Ovary (tissue), 9 donors: ENCODE data around the gene UNCX. TPM values are rescaled to one million over a fixed set of nuclear protein-coding genes. Genes with fewer than 3 reads are reported as not detected.

Experiments
- DNase-seq, 5 donors: peaks; one replicate each; pipeline ENCODE4 v3.0.0-alpha.2; 2019 to 2020
- H3K27ac ChIP-seq, 2 donors: fragments of 200-600 bp; one replicate each; pipeline versions ENCODE4 v1.5.1 to v1.8.0; 2019 to 2022
- H3K27me3 ChIP-seq: fragments of 200-600 bp; one replicate; pipeline ENCODE4 v1.8.0; 2022
- H3K36me3 ChIP-seq: fragments of 200-600 bp; sonication (generic); one replicate; pipeline ENCODE4 v1.5.1; 2019
- H3K4me1 ChIP-seq: one replicate; pipeline ENCODE4 v1.8.1; 2013; ENCODE audit warnings: mild to moderate bottlenecking, moderate library complexity; ENCODE audit not compliant: insufficient read depth
- H3K4me3 ChIP-seq: fragments of 200-600 bp; sonication (generic); one replicate; pipeline ENCODE4 v1.5.1; 2017
- H3K9me3 ChIP-seq, 2 donors: fragments of 200-600 bp in 1 of 2; sonication (generic) in 1 of 2; one replicate each; pipeline versions ENCODE4 v1.5.1 to v1.8.1; 2013 to 2019; ENCODE audit warnings: mild to moderate bottlenecking in 1 of 2, moderate library complexity in 1 of 2
- EP300 ChIP-seq: sonication (generic); formaldehyde crosslinking; IDR thresholded peaks from one replicate; pipeline ENCODE4 v1.6.1; 2017; ENCODE audit warnings: antibody characterized with exemption
- POLR2A ChIP-seq: fragments of 450-650 bp; IDR thresholded peaks from one replicate; pipeline ENCODE4 v1.6.1; 2017; ENCODE audit warnings: antibody characterized with exemption, mild to moderate bottlenecking, moderate library complexity
- WGBS, 3 donors: extraction: QIAGEN DNeasy Blood & Tissue Kit in 1 of 3; methylation state at CpG; one replicate each; pipeline versions ENCODE4 v1.1.5 to v1.1.7; 2013 to 2017; 5-methylcytosine and 5-hydroxymethylcytosine counted together
- intact Hi-C, 4 donors: fragments of 100-400 bp; cut with DNase I; formaldehyde crosslinking; loops; one replicate each; pipeline versions ENCODE4 v1.11.0 to v1.15.1; 2022 to 2023
- polyA plus RNA-seq, 2 donors: library from polyadenylated mRNA; stranded (reverse); fragments of 200-250 nt in 1 of 2; fragments of 350-450 nt in 1 of 2; fragmentation: Illumina TruSeq in 1 of 2; extraction: RNeasy Lipid Tissue Mini Kit (QIAGEN cat#74804) in 1 of 2; gene quantifications; one replicate each; pipeline ENCODE4 v1.2.3, GENCODE V29; 2013 to 2014
- total RNA-seq, 7 donors: library from RNA; depleted of rRNA in 2 of 7; stranded (reverse); fragments of >200 nt in 2 of 7; fragmentation: NEBNext Ultra II Directional in 3 of 7; extraction: Animal tissue kit (Norgen Biotek cat#: 25700) in 3 of 7; gene quantifications; one replicate each; pipeline versions ENCODE4 v1.1.0 to v1.2.4, GENCODE V29; 2016 to 2023
- TF ChIP-seq, protein P1 (sequence below), 3 donors: fragments of 450-650 bp in 2 of 3; fragments of 200-600 bp in 1 of 3; IDR thresholded peaks; one replicate each; pipeline versions ENCODE4 v1.5.1 to v1.8.0; 2016 to 2022; ENCODE audit warnings: antibody characterized with exemption in 3 of 3, mild to moderate bottlenecking in 1 of 3
- donor health status: DM: no; HTN: no; CAD: no; lungs with moderate emphysema.
- donor health status: DM: no; HTN: no; CAD: no.
- donor health status: Bipolar disorder and iron deficiency.
- donor health status: DM: yes; HTN: yes; CAD: no.
- donor health status: DM: no; HTN: no; CAD: no.
- donor health status: DM: yes; HTN: yes; CAD: no.

The UNCX gene
- total and polyA plus RNA-seq, 9 donors: not detected

DNA sequence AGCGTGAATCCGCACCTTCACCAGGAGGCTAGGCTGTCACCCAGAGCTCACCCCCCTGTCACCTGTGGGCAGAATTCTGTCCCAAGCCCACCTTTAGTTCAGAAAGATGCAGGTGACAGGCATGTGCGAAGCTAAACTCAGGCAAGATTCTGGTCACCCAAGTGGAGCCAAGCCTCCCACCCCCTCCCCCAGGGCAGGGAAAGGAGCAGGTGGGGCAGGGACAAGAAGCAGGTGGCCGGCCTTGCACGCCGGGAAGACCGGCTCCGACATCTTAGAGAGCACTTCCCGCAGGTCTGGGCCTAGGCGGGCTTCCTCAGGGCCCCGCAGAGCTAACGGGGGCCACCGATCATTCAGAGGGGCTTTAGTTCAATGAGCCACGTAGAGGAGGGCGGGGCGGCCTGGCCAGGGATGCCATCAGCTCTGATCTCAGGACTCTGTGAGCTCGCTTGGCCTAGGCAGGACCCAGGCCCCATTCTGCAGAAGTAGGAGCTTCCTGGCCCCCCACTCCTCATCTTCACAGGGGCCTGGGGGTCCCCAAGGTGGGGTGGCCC lies 19.9 kb downstream of the UNCX start:
- no peak for DNase-seq
- Histone ChIP-seq H3K27ac (no peak overlapping the region), H3K4me3 (no peak overlapping the region), H3K27me3 (peaks cover 2% of the 10 kb centered on the region), H3K36me3 (no peaks in the 10 kb centered on the region), H3K9me3 (no peaks in the 10 kb centered on the region), H3K4me1 (peaks cover 3% of the 10 kb centered on the region)
- WGBS, 3 donors: 77 to 88% (median 80%) methylated on average over 17 of the region's 17 CpGs
- intact Hi-C loops: no loop called here
- TF ChIP-seq EP300: no peak
- TF ChIP-seq, protein P1, sequence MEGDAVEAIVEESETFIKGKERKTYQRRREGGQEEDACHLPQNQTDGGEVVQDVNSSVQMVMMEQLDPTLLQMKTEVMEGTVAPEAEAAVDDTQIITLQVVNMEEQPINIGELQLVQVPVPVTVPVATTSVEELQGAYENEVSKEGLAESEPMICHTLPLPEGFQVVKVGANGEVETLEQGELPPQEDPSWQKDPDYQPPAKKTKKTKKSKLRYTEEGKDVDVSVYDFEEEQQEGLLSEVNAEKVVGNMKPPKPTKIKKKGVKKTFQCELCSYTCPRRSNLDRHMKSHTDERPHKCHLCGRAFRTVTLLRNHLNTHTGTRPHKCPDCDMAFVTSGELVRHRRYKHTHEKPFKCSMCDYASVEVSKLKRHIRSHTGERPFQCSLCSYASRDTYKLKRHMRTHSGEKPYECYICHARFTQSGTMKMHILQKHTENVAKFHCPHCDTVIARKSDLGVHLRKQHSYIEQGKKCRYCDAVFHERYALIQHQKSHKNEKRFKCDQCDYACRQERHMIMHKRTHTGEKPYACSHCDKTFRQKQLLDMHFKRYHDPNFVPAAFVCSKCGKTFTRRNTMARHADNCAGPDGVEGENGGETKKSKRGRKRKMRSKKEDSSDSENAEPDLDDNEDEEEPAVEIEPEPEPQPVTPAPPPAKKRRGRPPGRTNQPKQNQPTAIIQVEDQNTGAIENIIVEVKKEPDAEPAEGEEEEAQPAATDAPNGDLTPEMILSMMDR (IDR thresholded peaks at IDR 0.05): no peak
- no peak for TF ChIP-seq POLR2A

DNA sequence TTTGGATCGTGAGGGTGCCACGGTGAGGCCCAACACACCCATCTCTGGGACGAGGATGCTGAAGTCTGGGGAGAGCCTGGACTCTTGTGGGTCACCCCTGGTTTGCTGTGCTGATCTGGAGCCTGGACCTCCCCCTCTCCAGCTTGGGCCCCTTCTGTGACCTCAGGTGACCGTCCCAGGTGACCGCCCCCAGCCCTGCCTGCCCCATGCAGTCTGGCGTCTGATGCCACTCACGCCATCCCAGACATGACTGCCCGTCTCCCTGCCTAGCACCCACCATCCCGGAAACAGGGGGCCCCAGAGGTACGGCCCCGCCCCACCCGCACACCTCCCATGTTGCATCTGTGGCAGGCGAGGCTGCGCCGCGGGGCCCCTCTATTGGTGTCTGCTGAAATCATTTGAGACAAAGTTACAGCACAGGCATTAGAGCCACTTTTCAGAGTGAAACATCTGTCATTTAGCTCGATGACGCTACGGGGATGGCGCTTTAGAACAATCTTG lies 21.1 kb downstream of the UNCX start:
- 47 to 62% (median 52%) methylated on average over 17 to 20 of the region's 20 CpGs for WGBS, 3 donors
- Histone ChIP-seq H3K9me3 (no peaks in the 10 kb centered on the region), H3K27ac (no peak overlapping the region), H3K27me3 (no peaks in the 10 kb centered on the region), H3K36me3 (no peaks in the 10 kb centered on the region), H3K4me3 (no peak overlapping the region), H3K4me1 (peaks cover 3% of the 10 kb centered on the region)
- TF ChIP-seq POLR2A: no peak
- TF ChIP-seq EP300: no peak
- TF ChIP-seq, protein P1 (IDR thresholded peaks at IDR 0.05): no peak
- DNase-seq: no peak
- intact Hi-C loops: no loop called here

DNA sequence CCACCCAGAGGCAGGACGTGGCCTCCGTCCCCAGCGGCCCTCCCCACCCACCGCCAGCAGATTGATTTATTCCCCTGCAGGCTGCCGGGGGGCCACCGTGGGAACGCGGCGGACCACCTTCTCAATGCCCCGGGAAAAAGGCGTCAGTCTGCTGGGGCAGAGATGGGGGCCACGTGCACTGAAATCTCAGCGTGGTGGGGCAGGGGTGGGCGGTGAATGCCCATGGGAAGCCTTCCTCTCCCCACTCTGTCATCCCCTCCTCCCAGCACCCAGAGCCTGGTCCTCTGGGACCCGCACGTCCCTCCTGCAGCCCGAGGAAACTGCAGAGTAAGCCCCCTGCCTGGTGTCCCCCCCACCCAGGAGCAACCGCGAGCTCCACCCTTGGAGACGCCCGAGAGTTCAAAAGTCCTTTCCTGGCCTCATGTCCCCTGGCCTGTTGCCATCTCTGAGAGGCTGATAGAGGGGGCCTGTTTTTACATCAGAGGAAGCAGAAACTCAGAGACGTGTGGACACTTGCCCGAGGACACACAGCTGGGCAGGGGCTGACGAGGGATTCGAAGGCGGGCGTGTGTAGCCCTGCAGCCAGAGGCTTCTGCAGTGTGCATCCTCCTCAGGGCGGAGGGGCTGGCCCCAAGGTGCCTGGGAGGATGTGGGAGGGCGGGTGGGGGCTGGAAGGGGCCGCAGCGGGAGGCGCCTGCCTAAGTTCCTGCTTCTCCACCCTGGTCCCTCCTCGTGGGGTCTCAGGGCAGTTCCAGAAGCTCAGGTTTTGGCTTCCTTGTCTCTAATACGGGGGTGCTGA lies 21.8 kb downstream of the UNCX start:
- Histone ChIP-seq H3K4me1 (peaks cover 3% of the 10 kb centered on the region), H3K27ac (no peak overlapping the region), H3K36me3 (no peaks in the 10 kb centered on the region), H3K27me3 (no peaks in the 10 kb centered on the region), H3K9me3 (no peaks in the 10 kb centered on the region), H3K4me3 (no peak overlapping the region)
- WGBS, 3 donors: 9 to 14% (median 10%) methylated on average over 32 to 34 of the region's 34 CpGs
- DNase-seq: no peak
- intact Hi-C loops: no loop called here
- TF ChIP-seq, protein P1 (IDR thresholded peaks at IDR 0.05): no peak
- TF ChIP-seq POLR2A (no peak), EP300 (no peak)

DNA sequence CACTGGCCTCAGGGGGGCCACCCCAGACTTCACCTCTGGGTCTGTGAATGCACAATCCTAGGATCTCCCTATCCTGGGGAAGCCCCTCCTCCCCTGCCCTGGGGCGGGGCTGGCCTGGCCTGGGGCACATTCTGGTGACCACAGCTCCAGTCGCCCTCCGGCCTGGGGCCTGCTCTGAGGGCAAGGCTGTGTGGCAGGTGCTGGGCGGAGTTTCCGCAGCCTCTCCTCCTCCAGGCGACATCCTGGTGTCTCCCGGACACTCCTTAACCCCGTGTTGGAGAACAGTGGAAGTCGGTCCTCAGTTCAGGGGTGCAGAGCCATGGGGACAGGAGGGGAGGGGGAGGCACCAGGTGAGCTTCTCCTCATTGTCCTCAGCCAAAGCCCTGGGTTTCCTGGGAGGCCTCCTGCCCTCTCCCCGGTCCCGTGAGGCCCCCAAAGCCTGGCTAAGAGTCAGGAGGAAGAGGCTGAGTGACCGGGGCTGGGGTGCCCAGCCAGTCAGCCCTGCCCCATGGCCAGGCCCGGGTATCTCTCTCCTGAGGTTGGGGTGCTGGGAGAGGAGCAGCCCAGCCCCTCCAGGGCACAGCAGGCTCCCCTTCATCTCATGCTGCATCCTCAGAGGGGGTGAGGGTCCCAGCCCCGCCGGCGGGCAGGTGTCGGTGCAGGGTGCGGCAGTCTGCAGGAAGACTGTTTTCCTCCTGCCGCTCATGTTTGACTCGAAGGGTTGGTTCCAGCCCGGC lies 22.6 kb downstream of the UNCX start:
- Histone ChIP-seq H3K4me3 (no peak overlapping the region), H3K36me3 (no peaks in the 10 kb centered on the region), H3K27ac (no peak overlapping the region), H3K4me1 (no peaks in the 10 kb centered on the region), H3K9me3 (no peaks in the 10 kb centered on the region), H3K27me3 (no peaks in the 10 kb centered on the region)
- intact Hi-C loops: no loop called here
- 18 to 30% (median 23%) methylated on average over 17 to 21 of the region's 21 CpGs for WGBS, 3 donors
- no peak for TF ChIP-seq EP300
- no peak for TF ChIP-seq POLR2A
- TF ChIP-seq, protein P1 (IDR thresholded peaks at IDR 0.05): no peak
- DNase-seq: no peak
